IPS DF 6.9 (cell line): ENCODE data around the gene SIAH1.

Experiments
- DNase-seq: peaks from one replicate; pipeline ENCODE4 v3.0.0-alpha.2; 2013; ENCODE audit warnings: low read depth, low spot score
- H3K27ac ChIP-seq: one replicate; pipeline ENCODE4 v1.5.1; 2013; ENCODE audit warnings: low read length, control low read depth
- H3K27me3 ChIP-seq: 2 replicates; pipeline ENCODE4 v1.6.1; 2013; ENCODE audit warnings: mild to moderate bottlenecking, low read length; ENCODE audit not compliant: control insufficient read depth, insufficient read depth
- H3K36me3 ChIP-seq: 2 replicates; pipeline ENCODE4 v1.6.1; 2013; ENCODE audit warnings: low read length; ENCODE audit not compliant: control insufficient read depth, insufficient read depth
- H3K4me1 ChIP-seq: 2 replicates; pipeline ENCODE4 v1.6.1; 2013; ENCODE audit warnings: low read length; ENCODE audit not compliant: control insufficient read depth, insufficient read depth
- H3K4me3 ChIP-seq: 2 replicates; pipeline ENCODE4 v1.5.1; 2013; ENCODE audit warnings: mild to moderate bottlenecking, low read length
- H3K9me3 ChIP-seq: 2 replicates; pipeline ENCODE4 v1.6.1; 2013; ENCODE audit warnings: low read length, inconsistent platforms; ENCODE audit not compliant: control insufficient read depth, insufficient read depth
- WGBS: extraction: QIAGEN DNeasy Blood & Tissue Kit; methylation state at CpG from one replicate; pipeline ENCODE4 v1.1.7; 2013; ENCODE audit warnings: mixed read lengths, missing lambda C conversion rate; ENCODE audit not compliant: insufficient read length, insufficient coverage; 5-methylcytosine and 5-hydroxymethylcytosine counted together

SIAH1 gene

DNA sequence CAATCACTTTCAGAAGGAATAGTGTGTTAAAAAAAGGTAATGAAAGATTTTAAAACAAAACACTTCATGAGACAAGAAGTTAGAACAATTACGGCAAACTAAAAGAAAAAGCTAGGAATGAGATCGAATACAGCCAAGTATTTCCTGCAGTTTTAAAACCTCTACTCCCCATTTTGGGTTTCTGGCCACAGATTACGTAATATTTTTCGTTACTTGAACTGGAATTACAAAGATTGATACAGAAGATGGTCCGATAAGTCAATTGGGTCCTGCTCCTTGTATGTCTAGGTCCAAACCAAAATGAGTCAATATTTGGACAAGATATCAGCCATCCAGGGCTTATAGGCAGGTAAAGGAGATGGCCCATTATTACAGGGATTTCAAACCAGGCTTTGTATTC lies 52.2 kb downstream of the SIAH1 start:
- no peaks in the 10 kb centered on the region for H3K36me3 ChIP-seq
- H3K4me3 ChIP-seq: no peak overlapping the region
- H3K27me3 ChIP-seq: no peaks in the 10 kb centered on the region
- H3K4me1 ChIP-seq: no peaks in the 10 kb centered on the region
- WGBS: no CpG with 5 or more reads among the region's 5 CpGs
- no peaks in the 10 kb centered on the region for H3K9me3 ChIP-seq
- H3K27ac ChIP-seq: no peak overlapping the region
- no peak for DNase-seq

DNA sequence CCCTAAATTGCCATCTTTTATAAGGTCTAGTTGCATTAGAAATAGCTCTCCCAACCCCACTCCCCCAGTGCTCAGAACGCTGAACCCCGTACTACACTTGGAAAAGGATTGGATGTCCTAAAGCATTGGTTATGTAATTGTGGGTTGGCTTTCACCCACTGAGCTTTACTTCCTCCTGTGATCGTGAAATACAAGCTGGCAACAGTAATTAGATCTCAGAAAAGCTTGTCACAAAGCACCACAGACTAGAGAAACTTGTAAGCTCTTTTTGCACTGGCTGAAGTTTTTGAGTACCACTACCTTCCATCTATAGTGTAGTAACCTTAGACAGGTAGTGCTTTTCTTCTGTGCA lies 54.4 kb downstream of the SIAH1 start:
- H3K9me3 ChIP-seq: no peaks in the 10 kb centered on the region
- WGBS: no CpG with 5 or more reads among the region's 3 CpGs
- H3K27ac ChIP-seq: no peak overlapping the region
- no peaks in the 10 kb centered on the region for H3K27me3 ChIP-seq
- H3K4me3 ChIP-seq: no peak overlapping the region
- no peaks in the 10 kb centered on the region for H3K36me3 ChIP-seq
- no peaks in the 10 kb centered on the region for H3K4me1 ChIP-seq
- no peak for DNase-seq

DNA sequence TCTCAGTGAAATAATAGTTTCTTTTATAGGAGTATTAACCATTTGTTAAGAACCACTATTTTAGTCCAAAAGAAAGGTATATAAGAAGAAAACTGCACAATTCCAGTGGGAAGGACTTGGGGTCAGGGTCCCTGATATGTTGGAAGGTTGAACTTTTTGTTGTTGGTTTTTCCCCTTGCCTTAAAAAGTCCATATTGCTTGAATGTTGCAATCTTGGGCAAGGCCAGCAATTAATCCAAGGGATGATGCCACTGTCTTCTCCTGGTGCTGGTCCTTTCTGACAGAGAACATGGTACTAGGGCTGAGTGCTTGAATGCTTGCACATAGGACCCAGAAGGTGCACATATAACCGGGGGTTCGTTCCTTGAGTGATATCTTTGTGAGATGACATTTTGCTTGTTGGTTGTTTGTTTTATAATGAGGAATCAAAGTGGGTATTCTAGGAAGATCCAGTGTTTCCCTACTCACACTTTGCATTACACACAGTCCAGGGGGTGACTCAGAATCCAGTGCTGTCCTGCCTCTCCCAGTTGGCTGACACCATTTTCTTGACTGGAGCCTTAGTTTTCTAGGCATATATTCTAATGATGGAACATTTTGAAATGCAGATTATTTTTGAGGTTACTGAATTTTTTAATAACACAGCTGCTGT lies 54.9 kb downstream of the SIAH1 start:
- H3K4me3 ChIP-seq: no peak overlapping the region
- no peaks in the 10 kb centered on the region for H3K4me1 ChIP-seq
- no peaks in the 10 kb centered on the region for H3K9me3 ChIP-seq
- no peaks in the 10 kb centered on the region for H3K27me3 ChIP-seq
- H3K36me3 ChIP-seq: no peaks in the 10 kb centered on the region
- H3K27ac ChIP-seq: no peak overlapping the region
- WGBS: no CpG with 5 or more reads among the region's 2 CpGs
- no peak for DNase-seq

DNA sequence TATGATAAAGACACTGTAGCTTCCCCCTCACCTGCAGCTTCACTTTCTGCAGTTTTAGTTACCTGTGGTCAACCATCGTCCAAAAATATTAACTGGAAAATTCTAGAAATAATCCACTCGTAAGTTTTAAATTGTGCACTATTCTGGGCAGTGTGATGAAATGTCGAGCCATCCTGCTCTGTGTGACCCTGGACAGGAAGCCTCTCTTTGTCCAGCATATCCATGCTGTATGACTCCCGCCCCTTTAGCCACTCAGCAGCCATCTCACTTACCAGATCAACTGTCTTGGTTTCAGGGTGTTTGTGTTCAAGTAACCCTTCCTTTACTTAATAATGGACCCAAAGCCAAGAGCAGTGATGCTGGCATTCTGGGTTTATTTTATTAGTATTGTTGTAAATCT lies 56.1 kb downstream of the SIAH1 start:
- no peak for DNase-seq
- WGBS: no CpG with 5 or more reads among the region's 4 CpGs
- H3K27ac ChIP-seq: no peak overlapping the region

DNA sequence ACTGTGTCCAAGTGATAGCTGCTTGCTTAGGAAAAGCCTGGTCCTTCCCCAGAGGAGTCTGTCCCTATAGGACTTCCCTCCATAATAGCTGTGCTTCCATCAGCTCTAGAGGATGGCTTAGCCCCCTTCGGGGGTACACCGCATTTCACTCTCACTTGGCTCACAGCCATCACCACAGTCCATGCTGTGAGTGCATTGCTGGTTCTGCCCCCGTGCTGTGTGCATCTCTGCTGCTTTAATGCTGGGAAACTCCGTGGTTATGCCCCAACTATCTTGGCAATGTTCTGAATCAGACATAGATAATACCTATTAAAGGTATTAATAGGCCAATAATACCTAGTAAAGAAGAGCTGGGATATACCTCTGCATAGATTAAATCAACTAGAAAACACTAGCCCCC lies 58.3 kb downstream of the SIAH1 start:
- Histone ChIP-seq H3K4me3 (no peak overlapping the region), H3K4me1 (no peaks in the 10 kb centered on the region), H3K36me3 (no peaks in the 10 kb centered on the region), H3K27ac (no peak overlapping the region), H3K27me3 (no peaks in the 10 kb centered on the region), H3K9me3 (no peaks in the 10 kb centered on the region)
- WGBS: no CpG with 5 or more reads among the region's 4 CpGs
- DNase-seq: no peak

More for the DNA sequence above, 56.1 kb downstream of the SIAH1 start:
- Histone ChIP-seq H3K36me3 (no peaks in the 10 kb centered on the region), H3K4me1 (no peaks in the 10 kb centered on the region), H3K9me3 (no peaks in the 10 kb centered on the region), H3K4me3 (no peak overlapping the region), H3K27me3 (no peaks in the 10 kb centered on the region)

DNA sequence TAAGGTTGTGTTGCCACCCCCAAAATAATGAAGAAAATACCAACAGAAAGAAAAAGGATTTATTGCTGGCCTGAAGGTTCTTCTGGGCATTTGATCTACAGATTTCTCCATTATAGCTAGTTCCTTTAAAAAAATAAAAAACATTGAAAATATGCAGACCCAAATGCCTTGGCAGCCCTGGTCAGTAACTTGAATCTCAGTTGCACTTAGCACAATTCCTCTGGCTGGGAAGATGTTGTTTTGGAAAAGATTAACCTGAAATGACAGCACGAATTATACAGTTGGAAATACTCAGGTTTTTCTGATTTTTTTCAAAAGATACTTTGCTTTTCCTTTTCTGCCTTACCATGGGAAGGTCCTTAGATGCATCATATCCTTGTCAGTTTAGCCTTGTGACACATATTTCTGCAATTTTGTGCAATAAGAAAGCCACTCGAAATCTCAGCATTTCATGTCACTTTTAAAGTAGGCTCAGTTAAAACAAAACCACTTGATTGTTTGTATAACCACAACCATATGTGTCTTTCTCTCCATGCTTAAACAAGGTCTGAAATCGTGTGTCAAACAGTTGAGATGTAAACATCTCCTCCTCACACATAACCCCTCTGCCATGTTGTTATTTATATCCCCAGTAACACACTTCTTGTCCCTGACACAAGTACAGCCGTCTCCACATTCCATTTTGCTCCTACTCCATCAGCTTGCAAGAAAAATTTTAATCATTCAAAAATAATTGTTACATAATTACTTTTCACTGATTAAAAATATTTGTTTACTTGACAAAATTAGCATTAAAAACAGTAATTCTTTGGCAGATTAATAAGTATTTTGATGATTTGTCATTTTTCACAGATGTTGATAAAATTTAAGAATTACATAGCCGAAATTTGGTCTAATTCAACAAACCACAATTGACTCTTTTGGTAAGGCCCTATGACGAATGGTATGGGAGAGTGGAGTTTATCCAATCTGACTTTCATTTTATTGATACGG lies 61.1 kb downstream of the SIAH1 start:
- H3K27ac ChIP-seq: no peak overlapping the region
- DNase-seq: no peak
- WGBS: no CpG with 5 or more reads among the region's 7 CpGs
- H3K9me3 ChIP-seq: no peaks in the 10 kb centered on the region
- no peak overlapping the region for H3K4me3 ChIP-seq
- H3K4me1 ChIP-seq: no peaks in the 10 kb centered on the region
- H3K27me3 ChIP-seq: no peaks in the 10 kb centered on the region
- H3K36me3 ChIP-seq: no peaks in the 10 kb centered on the region

DNA sequence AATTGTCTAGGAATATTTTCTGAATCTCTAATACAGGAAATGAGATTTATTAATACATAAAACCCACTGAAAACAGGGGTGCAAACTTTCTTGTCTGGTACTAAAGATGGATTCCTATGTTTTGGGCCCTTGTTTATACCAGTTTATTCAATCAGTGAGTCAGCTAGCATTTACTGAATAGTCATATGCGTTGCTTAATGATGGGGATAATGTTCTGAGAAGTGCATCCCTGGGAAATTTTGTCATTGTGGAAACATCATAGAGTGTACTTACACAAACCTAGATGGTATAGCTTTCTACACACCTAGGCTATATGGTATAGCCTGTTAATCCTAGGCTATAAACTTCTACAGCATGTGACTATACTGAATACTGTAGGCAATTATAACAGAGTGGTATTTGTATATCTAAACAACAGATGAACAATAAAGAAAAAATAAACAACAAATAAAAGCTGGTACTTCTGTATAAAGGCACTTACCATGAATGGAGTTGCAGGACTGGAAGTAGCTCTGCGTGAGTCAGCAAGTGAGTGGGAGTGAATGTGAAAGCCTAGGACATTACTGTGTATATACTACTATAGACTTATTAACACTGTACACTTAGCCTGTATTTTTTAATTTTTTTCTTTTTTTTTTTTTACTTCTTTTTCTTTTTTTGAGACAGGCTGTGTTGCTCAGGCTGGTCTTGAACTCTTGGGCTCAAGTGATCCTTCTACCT lies 63.7 kb downstream of the SIAH1 start:
- WGBS: no CpG with 5 or more reads among the region's 2 CpGs
- DNase-seq: no peak
- H3K36me3 ChIP-seq: no peaks in the 10 kb centered on the region
- H3K27ac ChIP-seq: no peak overlapping the region
- H3K4me3 ChIP-seq: no peak overlapping the region
- H3K27me3 ChIP-seq: no peaks in the 10 kb centered on the region
- H3K4me1 ChIP-seq: no peaks in the 10 kb centered on the region
- no peaks in the 10 kb centered on the region for H3K9me3 ChIP-seq

DNA sequence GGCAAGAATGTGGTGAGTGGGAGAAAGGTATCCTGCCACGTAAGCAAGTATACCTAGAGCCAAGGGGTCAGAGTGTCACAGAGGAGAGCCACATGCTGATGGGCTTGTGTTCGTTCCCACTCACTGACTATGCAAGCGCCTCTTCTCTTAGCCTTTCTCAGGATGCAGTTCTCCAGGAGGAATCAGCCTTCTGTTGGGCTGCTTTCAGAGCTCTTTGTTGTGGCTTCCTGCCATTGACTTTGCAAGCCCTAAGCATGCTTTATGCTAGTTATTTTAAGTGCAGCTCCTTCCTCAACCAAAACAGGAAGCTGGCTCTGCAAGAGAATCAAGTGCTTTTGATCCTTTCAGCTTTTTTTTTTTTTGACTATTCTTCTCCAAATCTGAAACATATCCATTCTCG lies 66.6 kb downstream of the SIAH1 start:
- Histone ChIP-seq H3K9me3 (no peaks in the 10 kb centered on the region), H3K27ac (no peak overlapping the region), H3K4me3 (no peak overlapping the region), H3K36me3 (no peaks in the 10 kb centered on the region), H3K4me1 (no peaks in the 10 kb centered on the region), H3K27me3 (no peaks in the 10 kb centered on the region)
- DNase-seq: peak; percentile 25
- WGBS: no CpG with 5 or more reads among the region's 4 CpGs

DNA sequence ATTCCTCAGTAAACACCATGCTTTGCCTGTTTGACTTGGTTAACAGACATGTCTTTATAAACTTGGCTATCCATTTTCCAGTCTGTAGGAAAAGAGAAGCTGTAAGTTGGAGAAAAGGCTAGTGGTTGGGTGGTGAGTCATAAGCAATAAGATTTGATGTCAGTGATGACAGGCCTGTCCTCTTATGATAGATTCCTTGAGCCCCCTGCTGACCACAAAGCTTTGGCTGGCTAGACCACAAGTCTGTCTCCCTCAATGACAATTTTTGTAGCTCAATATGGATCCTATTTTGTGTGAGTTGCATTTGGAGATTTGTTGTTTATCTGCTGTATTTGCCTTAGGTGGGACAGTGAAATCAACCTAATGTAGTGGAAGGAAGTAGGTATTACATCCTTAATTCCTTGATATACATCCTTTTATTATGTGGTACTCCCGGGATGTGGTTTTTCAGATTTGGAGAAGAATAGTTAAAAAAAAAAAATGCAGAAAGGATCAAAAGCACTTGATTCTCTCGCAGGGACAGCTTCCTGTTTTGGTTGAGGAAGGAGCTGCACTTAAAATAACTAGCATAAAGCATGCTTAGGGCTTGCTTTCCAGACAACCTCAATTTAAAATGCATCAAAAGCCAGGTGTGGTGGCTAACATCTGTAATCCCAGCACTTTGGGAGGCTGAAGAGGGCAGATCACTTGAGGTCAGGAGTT lies 67.4 kb downstream of the SIAH1 start:
- no peak for DNase-seq
- Histone ChIP-seq H3K36me3 (no peaks in the 10 kb centered on the region), H3K27me3 (no peaks in the 10 kb centered on the region), H3K27ac (no peak overlapping the region), H3K4me1 (no peaks in the 10 kb centered on the region), H3K4me3 (no peak overlapping the region), H3K9me3 (no peaks in the 10 kb centered on the region)
- WGBS: no CpG with 5 or more reads among the region's 2 CpGs

DNA sequence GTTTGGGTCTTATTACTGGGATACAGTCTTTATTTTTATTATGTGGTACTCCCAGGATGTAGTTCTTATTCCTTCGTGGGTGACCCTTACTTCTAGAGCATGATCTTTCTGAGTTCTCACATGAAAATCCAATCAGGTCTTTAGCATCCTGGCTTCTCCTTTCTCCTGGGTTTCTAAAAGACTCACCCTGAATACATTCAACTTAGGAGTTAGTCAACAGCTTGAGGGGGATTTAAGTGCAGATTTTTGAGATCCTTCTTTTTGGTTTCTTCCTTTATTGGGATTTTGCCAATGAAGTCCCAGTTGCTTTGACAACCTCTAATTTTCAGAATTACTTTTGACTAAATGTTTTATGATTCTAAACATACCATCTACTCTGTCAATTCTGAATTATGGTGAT lies 68.2 kb downstream of the SIAH1 start:
- Histone ChIP-seq H3K27me3 (no peaks in the 10 kb centered on the region), H3K36me3 (no peaks in the 10 kb centered on the region), H3K4me1 (no peaks in the 10 kb centered on the region), H3K4me3 (no peak overlapping the region), H3K9me3 (no peaks in the 10 kb centered on the region), H3K27ac (no peak overlapping the region)
- no peak for DNase-seq
- no CpG with 5 or more reads among the region's 1 CpG for WGBS
